GM19328 (cell line): Measurements from ENCODE around the gene FAM186B.

Experiments used
- ATAC-seq: cut with Tn5 transposase; IDR thresholded peaks from one replicate; pipeline ENCODE4 v1.9.1; 2021; ENCODE audit warnings: mild to moderate bottlenecking, moderate library complexity; ENCODE audit not compliant: unreplicated experiment

FAM186B gene

GRCh38 chr12:49539406-49540228, 65.8 kb downstream of the FAM186B start:
- ATAC-seq, result no peak

GRCh38 chr12:49538510-49539403, 66.7 kb downstream of the FAM186B start, which contains the start of gene KCNH3:
TSS of gene KCNH3 (plus strand) at chr12:49539030. CDS start at chr12:49539417, 387 bp downstream.
- ATAC-seq, result peak; percentile 51

- ATAC-seq, result no peak
These were observed 67.5 kb downstream of the FAM186B start for GRCh38 chr12:49537752-49538509.
